K562 (cell line): Measurements from ENCODE around the gene MCIDAS. TPM values are rescaled to one million over a fixed set of nuclear protein-coding genes. Genes with fewer than 3 reads are reported as not detected.

Experiments
- CHCHD3 ChIP-seq: fragments of 250-450 bp; sonication (Bioruptor Pico); IDR thresholded peaks from 2 replicates; pipeline ENCODE4 v2.1.2; 2022; ENCODE audit warnings: mild to moderate bottlenecking
- DMBX1 ChIP-seq: fragments of 250-450 bp; sonication (Bioruptor Pico); IDR thresholded peaks from 2 replicates; pipeline ENCODE4 v1.8.0; 2022; ENCODE audit warnings: inconsistent platforms, mild to moderate bottlenecking, moderate library complexity, borderline replicate concordance
- ELF2 ChIP-seq: fragments of 250-450 bp; sonication (Bioruptor Pico); IDR thresholded peaks from 2 replicates; pipeline ENCODE4 v1.5.0; 2021; ENCODE audit warnings: mild to moderate bottlenecking
- ESRRA ChIP-seq: fragments of 450-650 bp; IDR thresholded peaks from 2 replicates; pipeline ENCODE4 v1.6.1; 2014; ENCODE audit warnings: low read depth, mild to moderate bottlenecking, moderate library complexity, borderline replicate concordance
- GABPA ChIP-seq: fragments of 200-800 bp; sonication (Bioruptor generic); conservative IDR thresholded peaks from 2 replicates; pipeline ENCODE4 v1.6.1; 2016; ENCODE audit warnings: low read depth, missing genetic modification characterization, missing compliant biosample characterization
- GTF2F1 ChIP-seq: IDR thresholded peaks from 2 replicates; pipeline ENCODE4 v1.6.1; 2011; ENCODE audit warnings: low read depth, low read length, improper control_type of control experiment
- HOXB6 ChIP-seq: fragments of 250-450 bp; sonication (Bioruptor Pico); IDR thresholded peaks from 2 replicates; pipeline ENCODE4 v1.5.1; 2022; ENCODE audit warnings: mild to moderate bottlenecking, borderline replicate concordance
- MTA2 ChIP-seq: fragments of 450-650 bp; IDR thresholded peaks from 2 replicates; pipeline ENCODE4 v1.6.1; 2016; ENCODE audit warnings: low read depth
- NELFE ChIP-seq: IDR thresholded peaks from 2 replicates; pipeline ENCODE4 v1.6.1; 2011; ENCODE audit warnings: mild to moderate bottlenecking; ENCODE audit not compliant: insufficient read depth, insufficient read length
- NFE2 ChIP-seq: IDR thresholded peaks from 2 replicates; pipeline ENCODE4 v1.6.1; 2014; ENCODE audit warnings: antibody characterized with exemption, low read depth
- NFIC ChIP-seq: fragments of 450-650 bp; IDR thresholded peaks from 2 replicates; pipeline ENCODE4 v1.6.1; 2017; ENCODE audit warnings: mild to moderate bottlenecking, inconsistent platforms
- POLR2B ChIP-seq: fragments of 450-650 bp; IDR thresholded peaks from 2 replicates; pipeline ENCODE4 v1.6.1; 2018; ENCODE audit warnings: low read depth; ENCODE audit not compliant: partially characterized antibody
- RBM25 ChIP-seq: fragments of 200-400 bp; formaldehyde crosslinking; IDR thresholded peaks from 2 replicates; pipeline ENCODE4 v1.6.1; 2018; ENCODE audit warnings: low read length, low read depth, moderate library complexity; ENCODE audit not compliant: severe bottlenecking
- SAFB ChIP-seq: fragments of 200-400 bp; formaldehyde crosslinking; IDR thresholded peaks from 2 replicates; pipeline ENCODE4 v1.6.1; 2017; ENCODE audit warnings: low read depth, low read length, borderline replicate concordance
- TCFL5 ChIP-seq: fragments of 250-450 bp; sonication (Bioruptor Pico); conservative IDR thresholded peaks from 2 replicates; pipeline ENCODE4 v1.6.1; 2021; ENCODE audit warnings: mild to moderate bottlenecking, moderate library complexity, matching md5 sums
- ZFP1 ChIP-seq: fragments of 450-650 bp; formaldehyde crosslinking; IDR thresholded peaks from 2 replicates; pipeline ENCODE4 v1.4.0; 2020; ENCODE audit warnings: mild to moderate bottlenecking, mixed read lengths
- ZKSCAN1 ChIP-seq: fragments of 150-350 bp; IDR thresholded peaks from 2 replicates; pipeline ENCODE4 v1.6.1; 2016; ENCODE audit warnings: low read depth, low read length
- ZNF143 ChIP-seq: sonication (generic); formaldehyde crosslinking; IDR thresholded peaks from 2 replicates; pipeline ENCODE4 v1.9.0; 2022; ENCODE audit warnings: mild to moderate bottlenecking, missing genetic modification reagents
- ZNF184 ChIP-seq: sonication (generic); formaldehyde crosslinking; IDR thresholded peaks from 2 replicates; pipeline ENCODE4 v1.5.0; 2020; ENCODE audit warnings: missing genetic modification reagents
- ZNF717 ChIP-seq: fragments of 250-450 bp; sonication (Bioruptor Pico); IDR thresholded peaks from 2 replicates; pipeline ENCODE4 v1.5.0; 2021
- ZNF830 ChIP-seq: fragments of 250-450 bp; sonication (Bioruptor Pico); IDR thresholded peaks from 2 replicates; pipeline ENCODE4 v1.5.0; 2021; ENCODE audit warnings: mild to moderate bottlenecking
- polyA plus RNA-seq, 8 experiments: library from polyadenylated mRNA; depleted of rRNA in 4 of 8; stranded (reverse) in 5 of 8; unstranded in 3 of 8; fragments of >200 nt; fragmentation: Nextera tagmentation in 2 of 8; fragmentation: Illumina TruSeq in 1 of 8; extraction: Ambion mirVana in 2 of 8; extraction: Trizol in 1 of 8; gene quantifications; 2 replicates each; pipeline versions ENCODE4 v1.2.1 to v1.2.3, GENCODE V29; 2011 to 2014; ENCODE audit warnings: inconsistent platforms in 1 of 8, missing spikeins in 1 of 8
- total RNA-seq, 7 experiments: library from RNA; depleted of rRNA in 6 of 7; stranded (reverse); fragments of >200 nt in 6 of 7; fragmentation: Illumina TruSeq in 2 of 7; extraction: Trizol in 2 of 7; gene quantifications; 2 replicates each; pipeline versions ENCODE4 v1.2.1 to v1.2.3, GENCODE V29; 2011 to 2021; ENCODE audit warnings: low replicate concordance in 1 of 7
- TF ChIP-seq, protein P1 (sequence below): fragments of 250-450 bp; sonication (Bioruptor Pico); IDR thresholded peaks from 2 replicates; pipeline ENCODE4 v1.8.0; 2021; ENCODE audit warnings: borderline replicate concordance, mild to moderate bottlenecking, moderate library complexity; ENCODE audit not compliant: poor library complexity, severe bottlenecking
- TF ChIP-seq, protein P2 (sequence below): fragments of 200-800 bp; sonication (Bioruptor generic); IDR thresholded peaks from 2 replicates; pipeline ENCODE4 v1.6.1; 2017; ENCODE audit warnings: missing genetic modification characterization, missing compliant biosample characterization
- TF ChIP-seq, protein P3 (sequence below): fragments of 450-650 bp; IDR thresholded peaks from 2 replicates; pipeline ENCODE4 v1.6.1; 2016; ENCODE audit warnings: low read depth, mild to moderate bottlenecking, moderate library complexity
- TF ChIP-seq, protein P4 (sequence below): fragments of 450-650 bp; conservative IDR thresholded peaks from 2 replicates; pipeline ENCODE4 v1.6.1; 2016; ENCODE audit warnings: missing genetic modification characterization, low read depth, mild to moderate bottlenecking, missing compliant biosample characterization, moderate library complexity

Gene MCIDAS
- total and polyA plus RNA-seq, 9 of the 15 experiments (the other 6 are each of a cell fraction or from before 2014, with no cell fraction given), result 0.07 to 1.5 (median 0.69) TPM

DNA sequence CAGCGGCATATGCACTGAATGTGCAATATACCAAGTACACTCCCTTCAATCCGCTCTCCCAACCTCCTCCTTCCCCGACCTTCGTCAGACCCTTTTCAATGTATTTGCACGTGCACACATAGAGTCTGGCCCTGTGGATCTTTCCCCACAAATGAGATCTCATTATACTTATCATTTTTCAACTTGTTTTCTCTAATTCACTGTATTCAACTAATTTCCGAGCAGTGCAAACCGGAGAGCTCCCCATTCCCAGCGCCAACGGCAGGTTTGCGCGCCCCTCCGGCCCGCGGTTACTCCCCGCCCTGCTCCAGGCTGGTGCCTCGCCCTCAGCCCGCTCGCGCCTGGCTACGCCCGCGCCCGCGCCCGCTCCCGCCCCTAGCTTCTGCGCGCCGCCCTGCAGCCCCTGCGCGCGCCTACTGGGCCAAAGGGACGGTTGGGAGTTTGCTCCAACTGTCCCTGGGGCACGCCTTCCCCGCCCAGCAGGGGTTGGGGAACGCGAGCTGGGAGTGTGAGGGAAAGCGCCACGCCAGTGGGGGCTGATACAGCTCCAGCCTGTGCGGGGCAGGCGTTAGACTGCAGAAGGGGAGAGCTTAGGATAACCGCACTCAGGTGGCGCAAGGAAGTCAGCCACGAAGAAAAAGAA is 50.8 kb downstream of the MCIDAS start (continued):
- TF ChIP-seq TCFL5 (no peak), ZKSCAN1 (no peak), HOXB6 (no peak), NFE2 (no peak), ESRRA (peak; percentile 50; the same call in 1 of the 2 replicates), ZNF184 (CRISPR knock-in tag) (no peak), ZFP1 (no peak), GABPA (no peak), NFIC (no peak), NELFE (no peak), CHCHD3 (CRISPR knock-in tag) (no peak), GTF2F1 (no peak), RBM25 (no peak), ZNF143 (CRISPR knock-in tag) (no peak), ZNF830 (CRISPR knock-in tag) (no peak), ZNF717 (no peak), ELF2 (CRISPR knock-in tag) (no peak), MTA2 (no peak), POLR2B (no peak), SAFB (no peak), DMBX1 (CRISPR knock-in tag) (peak; percentile 27; the same call in 1 of the 2 replicates)
- TF ChIP-seq, protein P1, sequence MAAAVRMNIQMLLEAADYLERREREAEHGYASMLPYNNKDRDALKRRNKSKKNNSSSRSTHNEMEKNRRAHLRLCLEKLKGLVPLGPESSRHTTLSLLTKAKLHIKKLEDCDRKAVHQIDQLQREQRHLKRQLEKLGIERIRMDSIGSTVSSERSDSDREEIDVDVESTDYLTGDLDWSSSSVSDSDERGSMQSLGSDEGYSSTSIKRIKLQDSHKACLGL (CRISPR knock-in tag), result no peak
- TF ChIP-seq, protein P2, sequence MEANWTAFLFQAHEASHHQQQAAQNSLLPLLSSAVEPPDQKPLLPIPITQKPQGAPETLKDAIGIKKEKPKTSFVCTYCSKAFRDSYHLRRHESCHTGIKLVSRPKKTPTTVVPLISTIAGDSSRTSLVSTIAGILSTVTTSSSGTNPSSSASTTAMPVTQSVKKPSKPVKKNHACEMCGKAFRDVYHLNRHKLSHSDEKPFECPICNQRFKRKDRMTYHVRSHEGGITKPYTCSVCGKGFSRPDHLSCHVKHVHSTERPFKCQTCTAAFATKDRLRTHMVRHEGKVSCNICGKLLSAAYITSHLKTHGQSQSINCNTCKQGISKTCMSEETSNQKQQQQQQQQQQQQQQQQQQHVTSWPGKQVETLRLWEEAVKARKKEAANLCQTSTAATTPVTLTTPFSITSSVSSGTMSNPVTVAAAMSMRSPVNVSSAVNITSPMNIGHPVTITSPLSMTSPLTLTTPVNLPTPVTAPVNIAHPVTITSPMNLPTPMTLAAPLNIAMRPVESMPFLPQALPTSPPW (CRISPR knock-in tag), result peak; percentile 77
- TF ChIP-seq, protein P3, sequence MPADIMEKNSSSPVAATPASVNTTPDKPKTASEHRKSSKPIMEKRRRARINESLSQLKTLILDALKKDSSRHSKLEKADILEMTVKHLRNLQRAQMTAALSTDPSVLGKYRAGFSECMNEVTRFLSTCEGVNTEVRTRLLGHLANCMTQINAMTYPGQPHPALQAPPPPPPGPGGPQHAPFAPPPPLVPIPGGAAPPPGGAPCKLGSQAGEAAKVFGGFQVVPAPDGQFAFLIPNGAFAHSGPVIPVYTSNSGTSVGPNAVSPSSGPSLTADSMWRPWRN, result no peak; the same call in 1 of the 2 replicates
- TF ChIP-seq, protein P4, sequence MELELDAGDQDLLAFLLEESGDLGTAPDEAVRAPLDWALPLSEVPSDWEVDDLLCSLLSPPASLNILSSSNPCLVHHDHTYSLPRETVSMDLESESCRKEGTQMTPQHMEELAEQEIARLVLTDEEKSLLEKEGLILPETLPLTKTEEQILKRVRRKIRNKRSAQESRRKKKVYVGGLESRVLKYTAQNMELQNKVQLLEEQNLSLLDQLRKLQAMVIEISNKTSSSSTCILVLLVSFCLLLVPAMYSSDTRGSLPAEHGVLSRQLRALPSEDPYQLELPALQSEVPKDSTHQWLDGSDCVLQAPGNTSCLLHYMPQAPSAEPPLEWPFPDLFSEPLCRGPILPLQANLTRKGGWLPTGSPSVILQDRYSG (tag), result 0 out of 2 replicates have a peak, but pooled peaks have one; percentile 20
